GM12878 (cell line): ENCODE results near the gene DEFB110. TPM values are rescaled to one million over a fixed set of nuclear protein-coding genes. Genes with fewer than 3 reads are reported as not detected.

Experiments
- ASH2L ChIP-seq: fragments of 300-600, 200-600 bp; sonication (generic); IDR thresholded peaks from 2 replicates; pipeline ENCODE4 v1.6.1; 2017; ENCODE audit warnings: low read depth, mild to moderate bottlenecking, borderline replicate concordance
- BACH1 ChIP-seq: fragments of 450-650 bp; IDR thresholded peaks from 2 replicates; pipeline ENCODE4 v1.6.1; 2017; ENCODE audit warnings: mild to moderate bottlenecking, borderline replicate concordance
- CREM ChIP-seq: IDR thresholded peaks from 2 replicates; pipeline ENCODE4 v1.6.1; 2014; ENCODE audit warnings: antibody characterized with exemption, low read depth
- ESRRA ChIP-seq: IDR thresholded peaks from 2 replicates; pipeline ENCODE4 v1.6.1; 2012; ENCODE audit warnings: mild to moderate bottlenecking, low read length, improper control_type of control experiment
- HCFC1 ChIP-seq: fragments of 150-350 bp; IDR thresholded peaks from 2 replicates; pipeline ENCODE4 v1.6.1; 2014; ENCODE audit warnings: low read length
- JUNB ChIP-seq: IDR thresholded peaks from 2 replicates; pipeline ENCODE4 v1.6.1; 2016; ENCODE audit warnings: antibody characterized with exemption, mild to moderate bottlenecking
- MAX ChIP-seq: IDR thresholded peaks from 2 replicates; pipeline ENCODE4 v1.6.1; 2012; ENCODE audit warnings: low read depth, low read length, improper control_type of control experiment
- MEF2A ChIP-seq: IDR thresholded peaks from 2 replicates; pipeline ENCODE4 v1.6.1; 2011; ENCODE audit warnings: low read depth, mild to moderate bottlenecking, low read length, moderate library complexity; ENCODE audit not compliant: insufficient read depth
- NFXL1 ChIP-seq: fragments of 450-650 bp; IDR thresholded peaks from 2 replicates; pipeline ENCODE4 v1.6.1; 2017; ENCODE audit warnings: antibody characterized with exemption, mild to moderate bottlenecking, borderline replicate concordance
- NFYB ChIP-seq: IDR thresholded peaks from 2 replicates; pipeline ENCODE4 v1.6.1; 2011; ENCODE audit warnings: low read depth, mild to moderate bottlenecking, low read length, improper control_type of control experiment, moderate library complexity; ENCODE audit not compliant: insufficient read depth
- POLR2AphosphoS5 ChIP-seq: IDR thresholded peaks from 2 replicates; pipeline ENCODE4 v1.6.1; 2011; ENCODE audit warnings: mild to moderate bottlenecking, low read length, inconsistent platforms
- RAD51 ChIP-seq: fragments of 450-650 bp; IDR thresholded peaks from 2 replicates; pipeline ENCODE4 v1.6.1; 2016; ENCODE audit warnings: moderate library complexity, mild to moderate bottlenecking, inconsistent platforms
- REST ChIP-seq: IDR thresholded peaks from 2 replicates; pipeline ENCODE4 v1.6.1; 2012; ENCODE audit warnings: mild to moderate bottlenecking, low read depth, low read length
- SMC3 ChIP-seq: IDR thresholded peaks from 2 replicates; pipeline ENCODE4 v1.6.1; 2011; ENCODE audit warnings: low read length, improper control_type of control experiment, borderline replicate concordance
- SRF ChIP-seq, 2 experiments: IDR thresholded peaks; 2 replicates each; pipeline ENCODE4 v1.6.1; 2011; ENCODE audit warnings: low read depth in 2 of 2, low read length in 2 of 2, mild to moderate bottlenecking in 1 of 2, moderate library complexity in 1 of 2
- SUZ12 ChIP-seq: fragments of 200-600 bp; sonication (generic); IDR thresholded peaks from one replicate; pipeline ENCODE4 v1.6.1; 2018; ENCODE audit warnings: antibody characterized with exemption, mild to moderate bottlenecking; ENCODE audit not compliant: unreplicated experiment
- TCF7 ChIP-seq: IDR thresholded peaks from 2 replicates; pipeline ENCODE4 v1.6.1; 2014; ENCODE audit warnings: antibody characterized with exemption, borderline replicate concordance
- ZBED1 ChIP-seq: IDR thresholded peaks from 2 replicates; pipeline ENCODE4 v1.6.1; 2016; ENCODE audit warnings: borderline replicate concordance
- ZBTB40 ChIP-seq: fragments of 450-650 bp; IDR thresholded peaks from 2 replicates; pipeline ENCODE4 v1.6.1; 2016; ENCODE audit warnings: mild to moderate bottlenecking, moderate library complexity, borderline replicate concordance
- ZNF207 ChIP-seq: fragments of 450-650 bp; IDR thresholded peaks from 2 replicates; pipeline ENCODE4 v1.6.1; 2014; ENCODE audit warnings: antibody characterized with exemption, mild to moderate bottlenecking, borderline replicate concordance
- ZNF24 ChIP-seq: fragments of 450-650 bp; IDR thresholded peaks from 2 replicates; pipeline ENCODE4 v1.6.1; 2017; ENCODE audit warnings: antibody characterized with exemption, mild to moderate bottlenecking
- polyA plus RNA-seq, 11 experiments: library from polyadenylated mRNA; depleted of rRNA in 4 of 11; unstranded in 6 of 11; stranded (reverse) in 5 of 11; fragments of >200 nt; fragmentation: Nextera tagmentation in 4 of 11; fragmentation: Illumina TruSeq in 1 of 11; extraction: Ambion mirVana in 4 of 11; extraction: Trizol in 1 of 11; gene quantifications; 1 replicate in 1 of 11; 2 replicates in 10 of 11; pipeline versions ENCODE4 v1.2.1 to v1.2.3, GENCODE V29; 2011 to 2016; ENCODE audit warnings: inconsistent platforms in 2 of 11, missing spikeins in 2 of 11, low read depth in 1 of 11
- total RNA-seq, 4 experiments: library from RNA; depleted of rRNA in 3 of 4; stranded (reverse); fragments of >200 nt in 3 of 4; fragmentation: Illumina TruSeq in 1 of 4; extraction: Trizol in 1 of 4; gene quantifications; 2 replicates each; pipeline versions ENCODE4 v1.2.1 to v1.2.3, GENCODE V29; 2013 to 2021
- TF ChIP-seq, protein P1 (sequence below): fragments of 450-650 bp; IDR thresholded peaks from 2 replicates; pipeline ENCODE4 v1.6.1; 2014; ENCODE audit warnings: mild to moderate bottlenecking
- TF ChIP-seq, protein P2 (sequence below): fragments of 450-650 bp; IDR thresholded peaks from 2 replicates; pipeline ENCODE4 v1.6.1; 2017; ENCODE audit warnings: borderline replicate concordance

Gene DEFB110
- total and polyA plus RNA-seq, 10 of the 15 experiments (the other 5 are each of a cell fraction or from before 2014, with no cell fraction given): not detected

- TF ChIP-seq, protein P1, sequence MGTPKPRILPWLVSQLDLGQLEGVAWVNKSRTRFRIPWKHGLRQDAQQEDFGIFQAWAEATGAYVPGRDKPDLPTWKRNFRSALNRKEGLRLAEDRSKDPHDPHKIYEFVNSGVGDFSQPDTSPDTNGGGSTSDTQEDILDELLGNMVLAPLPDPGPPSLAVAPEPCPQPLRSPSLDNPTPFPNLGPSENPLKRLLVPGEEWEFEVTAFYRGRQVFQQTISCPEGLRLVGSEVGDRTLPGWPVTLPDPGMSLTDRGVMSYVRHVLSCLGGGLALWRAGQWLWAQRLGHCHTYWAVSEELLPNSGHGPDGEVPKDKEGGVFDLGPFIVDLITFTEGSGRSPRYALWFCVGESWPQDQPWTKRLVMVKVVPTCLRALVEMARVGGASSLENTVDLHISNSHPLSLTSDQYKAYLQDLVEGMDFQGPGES: no peak
- peak; percentile 69; the same call in 1 of the 2 replicates for TF ChIP-seq CREM
- peak; percentile 94 for TF ChIP-seq TCF7
- TF ChIP-seq MAX: no peak
- TF ChIP-seq BACH1: no peak
- no peak for TF ChIP-seq SRF (IDR thresholded peaks at IDR 0.05; ENCODE audit: low read depth in 2 of 2, low read length in 2 of 2)
- no peak for TF ChIP-seq SUZ12
- TF ChIP-seq JUNB: peak; percentile 38; the same call in 1 of the 2 replicates
- no peak for TF ChIP-seq ASH2L
- peak; percentile 50; the same call in 1 of the 2 replicates for TF ChIP-seq MEF2A
- no peak for TF ChIP-seq HCFC1
- TF ChIP-seq SMC3: no peak
- TF ChIP-seq ZNF207: no peak
- TF ChIP-seq NFYB: no peak
- TF ChIP-seq REST: no peak
- no peak for TF ChIP-seq ESRRA
- no peak for TF ChIP-seq ZBED1
- no peak for TF ChIP-seq POLR2AphosphoS5
- no peak for TF ChIP-seq RAD51
- TF ChIP-seq ZBTB40: no peak
- no peak for TF ChIP-seq NFXL1
- TF ChIP-seq, protein P2, sequence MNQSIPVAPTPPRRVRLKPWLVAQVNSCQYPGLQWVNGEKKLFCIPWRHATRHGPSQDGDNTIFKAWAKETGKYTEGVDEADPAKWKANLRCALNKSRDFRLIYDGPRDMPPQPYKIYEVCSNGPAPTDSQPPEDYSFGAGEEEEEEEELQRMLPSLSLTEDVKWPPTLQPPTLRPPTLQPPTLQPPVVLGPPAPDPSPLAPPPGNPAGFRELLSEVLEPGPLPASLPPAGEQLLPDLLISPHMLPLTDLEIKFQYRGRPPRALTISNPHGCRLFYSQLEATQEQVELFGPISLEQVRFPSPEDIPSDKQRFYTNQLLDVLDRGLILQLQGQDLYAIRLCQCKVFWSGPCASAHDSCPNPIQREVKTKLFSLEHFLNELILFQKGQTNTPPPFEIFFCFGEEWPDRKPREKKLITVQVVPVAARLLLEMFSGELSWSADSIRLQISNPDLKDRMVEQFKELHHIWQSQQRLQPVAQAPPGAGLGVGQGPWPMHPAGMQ: no peak
- TF ChIP-seq ZNF24: no peak
Measured at GRCh38 chr6:49979584-49979983, 42.2 kb downstream of the DEFB110 start (continued).
